C1 segment of cervical spinal cord (tissue), 14 donors: Measurements from ENCODE around the gene NFAM1.

Experiments
- DNase-seq, 14 donors: peaks; one replicate each; lab custom pipeline; 2025; lab: John Stamatoyannopoulos, UW

Gene NFAM1

GRCh38 chr22:42336527-42337227, 95.5 kb downstream of the NFAM1 start:
- no peak for DNase-seq

GRCh38 chr22:42335839-42336378, 96.3 kb downstream of the NFAM1 start:
- DNase-seq: no peak

- DNase-seq: no peak
These were observed 97.2 kb downstream of the NFAM1 start for GRCh38 chr22:42334875-42335512.

GRCh38 chr22:42333544-42333943, 98.7 kb downstream of the NFAM1 start:
- DNase-seq: no peak

- DNase-seq: no peak
These were observed 100.1 kb downstream of the NFAM1 start for GRCh38 chr22:42332089-42332488.

GRCh38 chr22:42331014-42331413, 101.2 kb downstream of the NFAM1 start:
- DNase-seq: peak in 1 of 14 donors; percentile 32
